Mesendoderm (in vitro differentiated cells): ENCODE results near the gene BLTP3A.
"Not testable (repeated sequence)": the region's sequence is repeated elsewhere in the genome, so short reads cannot be mapped to it uniquely, and the experiment has no call there.

Source experiments
- DNase-seq: peaks from one replicate; pipeline ENCODE4 v3.0.0; 2013
- H2AK5ac ChIP-seq: 2 replicates; pipeline ENCODE4 v1.6.1; 2013; ENCODE audit warnings: low read length, inconsistent platforms
- H2BK120ac ChIP-seq: 2 replicates; pipeline ENCODE4 v1.6.1; 2013; ENCODE audit warnings: low read depth, mild to moderate bottlenecking, low read length, moderate library complexity, mixed read lengths
- H2BK15ac ChIP-seq: replicated peaks from 2 replicates; pipeline ENCODE4 v1.6.1; 2013; ENCODE audit warnings: low read depth, mild to moderate bottlenecking, moderate library complexity
- H2BK5ac ChIP-seq: 2 replicates; pipeline ENCODE4 v1.6.1; 2013; ENCODE audit warnings: low read length, inconsistent platforms
- H3K18ac ChIP-seq: 2 replicates; pipeline ENCODE4 v1.6.1; 2013; ENCODE audit warnings: mild to moderate bottlenecking, low read length, mixed read lengths
- H3K23ac ChIP-seq: one replicate; pipeline ENCODE4 v1.6.1; 2013; ENCODE audit warnings: low read length
- H3K27ac ChIP-seq: 2 replicates; pipeline ENCODE4 v1.5.1; 2013; ENCODE audit warnings: low read depth, mild to moderate bottlenecking, inconsistent platforms, low read length, moderate library complexity
- H3K27me3 ChIP-seq: 2 replicates; pipeline ENCODE4 v1.6.1; 2013; ENCODE audit warnings: low read length, control low read depth, mild to moderate bottlenecking, inconsistent platforms; ENCODE audit not compliant: insufficient read depth, poor library complexity
- H3K36me3 ChIP-seq: 2 replicates; pipeline ENCODE4 v1.6.1; 2013; ENCODE audit warnings: low read length, inconsistent platforms; ENCODE audit not compliant: control insufficient read depth, insufficient read depth
- H3K4ac ChIP-seq: one replicate; pipeline ENCODE4 v1.6.1; 2013; ENCODE audit warnings: low read depth, mild to moderate bottlenecking, low read length, moderate library complexity
- H3K4me1 ChIP-seq: 2 replicates; pipeline ENCODE4 v1.6.1; 2013; ENCODE audit warnings: low read depth, low read length, inconsistent platforms; ENCODE audit not compliant: control insufficient read depth
- H3K4me2 ChIP-seq: 2 replicates; pipeline ENCODE4 v1.6.1; 2013; ENCODE audit warnings: low read length
- H3K4me3 ChIP-seq: 2 replicates; pipeline ENCODE4 v1.5.1; 2013; ENCODE audit warnings: mild to moderate bottlenecking, low read length
- H3K56ac ChIP-seq: one replicate; pipeline ENCODE4 v1.6.1; 2013; ENCODE audit warnings: low read length
- H3K79me1 ChIP-seq: 2 replicates; pipeline ENCODE4 v1.6.1; 2013; ENCODE audit warnings: low read length, inconsistent platforms
- H3K79me2 ChIP-seq: 2 replicates; pipeline ENCODE4 v1.6.1; 2013; ENCODE audit warnings: mild to moderate bottlenecking, low read length; ENCODE audit not compliant: control insufficient read depth, insufficient read depth
- H3K9ac ChIP-seq: 2 replicates; pipeline ENCODE4 v1.6.1; 2013; ENCODE audit warnings: low read length, inconsistent platforms
- H4K5ac ChIP-seq: one replicate; pipeline ENCODE4 v1.6.1; 2013; ENCODE audit warnings: low read length
- H4K8ac ChIP-seq: one replicate; pipeline ENCODE4 v1.6.1; 2013; ENCODE audit warnings: low read depth, mild to moderate bottlenecking, control low read depth, low read length, moderate library complexity
- WGBS: extraction: QIAGEN DNeasy Blood & Tissue Kit; methylation state at CpG from one replicate; pipeline ENCODE4 v1.1.7; 2013; ENCODE audit warnings: low lambda C conversion rate, missing lambda C conversion rate; ENCODE audit not compliant: insufficient coverage; ENCODE audit errors: extremely low coverage; 5-methylcytosine and 5-hydroxymethylcytosine counted together

Gene BLTP3A

GRCh38 chr6:34785375-34785774, 6.5 kb upstream of the BLTP3A start:
- not testable (repeated sequence) for H3K23ac ChIP-seq, H3K4me1 ChIP-seq, H3K79me2 ChIP-seq, H3K4ac ChIP-seq, H3K27me3 ChIP-seq, H3K9ac ChIP-seq, H3K4me3 ChIP-seq, H4K5ac ChIP-seq, H3K4me2 ChIP-seq, H3K27ac ChIP-seq, H2AK5ac ChIP-seq, H3K56ac ChIP-seq, DNase-seq, H2BK5ac ChIP-seq, H2BK120ac ChIP-seq, H2BK15ac ChIP-seq, H4K8ac ChIP-seq, H3K79me1 ChIP-seq, H3K18ac ChIP-seq, H3K36me3 ChIP-seq
- no CpG with 5 or more reads among the region's 9 CpGs for WGBS

- H3K4me3 ChIP-seq, DNase-seq, H3K4me1 ChIP-seq, H2AK5ac ChIP-seq, H3K9ac ChIP-seq, H4K8ac ChIP-seq, H2BK15ac ChIP-seq, H3K18ac ChIP-seq, H3K36me3 ChIP-seq, H3K23ac ChIP-seq, H3K27me3 ChIP-seq, H3K4me2 ChIP-seq, H4K5ac ChIP-seq, H3K4ac ChIP-seq, H3K27ac ChIP-seq, H2BK5ac ChIP-seq, H2BK120ac ChIP-seq, H3K79me1 ChIP-seq, H3K56ac ChIP-seq, H3K79me2 ChIP-seq: not testable (repeated sequence)
- no CpG with 5 or more reads among the region's 2 CpGs for WGBS
Measured at GRCh38 chr6:34787152-34787551, 4.7 kb upstream of the BLTP3A start.

GRCh38 chr6:34788111-34788510, 3.8 kb upstream of the BLTP3A start:
- no peak overlapping the region for H3K23ac ChIP-seq
- no peak overlapping the region for H3K56ac ChIP-seq
- no peak overlapping the region for H2AK5ac ChIP-seq
- peaks cover under 1% of the 10 kb centered on the region for H3K4me1 ChIP-seq
- H2BK15ac ChIP-seq, result no peak overlapping the region
- H4K5ac ChIP-seq, result no peak overlapping the region
- no peak overlapping the region for H3K18ac ChIP-seq
- no peak overlapping the region for H2BK120ac ChIP-seq
- no peak overlapping the region for H3K4me3 ChIP-seq
- no peaks in the 10 kb centered on the region for H3K27me3 ChIP-seq
- no CpG with 5 or more reads among the region's 5 CpGs for WGBS
- no peak overlapping the region for H3K27ac ChIP-seq
- H3K4me2 ChIP-seq, result no peak overlapping the region
- peaks cover 2% of the 10 kb centered on the region for H3K79me2 ChIP-seq
- no peak overlapping the region for H3K9ac ChIP-seq
- no peak overlapping the region for H3K4ac ChIP-seq
- H3K36me3 ChIP-seq, result no peaks in the 10 kb centered on the region
- DNase-seq, result no peak
- H4K8ac ChIP-seq, result no peak overlapping the region
- H3K79me1 ChIP-seq, result peaks cover 2% of the 10 kb centered on the region
- no peak overlapping the region for H2BK5ac ChIP-seq

- Histone ChIP-seq H3K4me1 (peaks cover 3% of the 10 kb centered on the region), H3K4me2 (peak overlapping the region; percentile 81), H4K5ac (peak overlapping the region; percentile 24), H3K27ac (peak overlapping the region; percentile 91), H2BK5ac (peak overlapping the region; percentile 29), H3K4ac (peak overlapping the region; percentile 46), H4K8ac (no peak overlapping the region), H3K27me3 (no peaks in the 10 kb centered on the region), H3K9ac (peak overlapping the region; percentile 79), H3K56ac (peak overlapping the region; percentile 91), H3K18ac (peak overlapping the region; percentile 33), H3K79me1 (peaks cover 6% of the 10 kb centered on the region), H3K23ac (peak overlapping the region; percentile 51), H3K79me2 (peaks cover 5% of the 10 kb centered on the region), H3K4me3 (peak overlapping the region; percentile 78), H2AK5ac (no peak overlapping the region), H2BK15ac (no peak overlapping the region), H3K36me3 (no peaks in the 10 kb centered on the region), H2BK120ac (no peak overlapping the region)
- peak; percentile 76 for DNase-seq
- WGBS, result no CpG with 5 or more reads among the region's 19 CpGs
Measured at GRCh38 chr6:34791164-34791700, 651 bp upstream of the BLTP3A start.

- Histone ChIP-seq H2BK15ac (no peak overlapping the region), H2BK120ac (no peak overlapping the region), H3K27ac (peak overlapping the region; percentile 91), H4K5ac (no peak overlapping the region), H2BK5ac (no peak overlapping the region), H3K23ac (peak overlapping the region; percentile 100), H3K4ac (peak overlapping the region; percentile 6), H3K18ac (peak overlapping the region; percentile 83), H3K4me3 (peak overlapping the region; percentile 84), H3K56ac (peak overlapping the region; percentile 95), H4K8ac (peak overlapping the region; percentile 57), H3K9ac (peak overlapping the region; percentile 79), H3K4me2 (peak overlapping the region; percentile 91), H3K27me3 (no peaks in the 10 kb centered on the region), H2AK5ac (no peak overlapping the region), H3K4me1 (peaks cover 3% of the 10 kb centered on the region), H3K79me1 (peaks cover 7% of the 10 kb centered on the region), H3K36me3 (no peaks in the 10 kb centered on the region), H3K79me2 (peaks cover 8% of the 10 kb centered on the region)
- WGBS, result no CpG with 5 or more reads among the region's 20 CpGs
- peak; percentile 71 for DNase-seq
Measured at GRCh38 chr6:34792605-34793500, 970 bp downstream of the BLTP3A start.
